NCI-H146 (cell line): Measurements from ENCODE around the gene ABCD1.
"Not testable (repeated sequence)": the region's sequence is repeated elsewhere in the genome, so short reads cannot be mapped to it uniquely, and the experiment has no call there.

Experiments used
- DNase-seq: peaks from one replicate; lab custom pipeline; 2025; lab: John Stamatoyannopoulos, UW

Gene ABCD1

DNA sequence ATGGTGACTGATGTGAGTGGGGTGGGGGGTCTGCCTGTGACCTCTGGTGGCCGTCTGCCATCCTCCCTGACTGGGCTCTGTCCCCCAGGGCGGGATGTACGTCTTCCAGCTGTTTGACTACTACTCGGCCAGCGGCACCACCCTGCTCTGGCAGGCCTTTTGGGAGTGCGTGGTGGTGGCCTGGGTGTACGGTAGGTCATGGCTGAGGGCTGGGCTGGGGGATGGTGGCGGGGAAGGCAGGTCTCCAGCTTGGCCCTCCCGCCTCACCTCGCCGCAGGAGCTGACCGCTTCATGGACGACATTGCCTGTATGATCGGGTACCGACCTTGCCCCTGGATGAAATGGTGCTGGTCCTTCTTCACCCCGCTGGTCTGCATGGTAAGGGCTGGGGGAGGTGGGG is 30.4 kb upstream of the ABCD1 start:
- not testable (repeated sequence) for DNase-seq

DNA sequence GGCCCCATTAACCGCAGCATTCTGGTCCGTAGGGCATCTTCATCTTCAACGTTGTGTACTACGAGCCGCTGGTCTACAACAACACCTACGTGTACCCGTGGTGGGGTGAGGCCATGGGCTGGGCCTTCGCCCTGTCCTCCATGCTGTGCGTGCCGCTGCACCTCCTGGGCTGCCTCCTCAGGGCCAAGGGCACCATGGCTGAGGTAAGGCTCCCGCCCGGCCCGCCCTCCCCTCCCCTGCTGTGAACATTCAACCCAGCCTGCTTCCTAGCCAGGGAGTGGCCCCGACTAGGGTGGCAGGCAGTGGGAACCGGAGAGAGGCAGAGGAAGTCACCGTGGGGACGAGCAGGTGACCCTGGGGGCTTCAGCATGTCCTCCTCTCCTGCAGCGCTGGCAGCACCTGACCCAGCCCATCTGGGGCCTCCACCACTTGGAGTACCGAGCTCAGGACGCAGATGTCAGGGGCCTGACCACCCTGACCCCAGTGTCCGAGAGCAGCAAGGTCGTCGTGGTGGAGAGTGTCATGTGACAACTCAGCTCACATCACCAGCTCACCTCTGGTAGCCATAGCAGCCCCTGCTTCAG is 29.9 kb upstream of the ABCD1 start:
- DNase-seq, result no peak

DNA sequence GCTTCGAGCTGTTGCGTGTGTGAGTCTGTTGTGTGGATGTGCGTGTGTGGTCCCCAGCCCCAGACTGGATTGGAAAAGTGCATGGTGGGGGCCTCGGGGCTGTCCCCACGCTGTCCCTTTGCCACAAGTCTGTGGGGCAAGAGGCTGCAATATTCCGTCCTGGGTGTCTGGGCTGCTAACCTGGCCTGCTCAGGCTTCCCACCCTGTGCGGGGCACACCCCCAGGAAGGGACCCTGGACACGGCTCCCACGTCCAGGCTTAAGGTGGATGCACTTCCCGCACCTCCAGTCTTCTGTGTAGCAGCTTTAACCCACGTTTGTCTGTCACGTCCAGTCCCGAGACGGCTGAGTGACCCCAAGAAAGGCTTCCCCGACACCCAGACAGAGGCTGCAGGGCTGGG is 28.6 kb upstream of the ABCD1 start:
- no peak for DNase-seq

DNA sequence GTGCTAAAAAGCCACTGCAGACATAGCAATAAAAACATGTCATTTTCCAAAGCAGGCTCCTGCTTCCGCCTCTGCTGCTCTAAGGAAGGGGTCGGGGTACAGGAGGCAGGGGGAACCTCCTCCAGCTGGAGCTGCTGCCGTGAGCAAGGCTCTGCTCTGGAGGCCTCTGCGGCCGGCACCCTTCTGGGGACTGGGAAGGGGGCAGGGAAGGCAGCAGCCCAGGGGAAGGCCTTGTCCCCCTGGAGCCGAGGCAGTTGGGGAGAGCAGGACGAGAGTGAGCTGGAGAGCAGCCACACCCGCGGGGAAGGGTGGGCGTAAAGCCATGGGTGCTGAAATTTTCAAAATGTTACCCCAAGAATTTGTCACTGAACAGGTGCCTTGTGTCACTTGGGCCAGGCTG is 28.1 kb upstream of the ABCD1 start:
- not testable (repeated sequence) for DNase-seq

DNA sequence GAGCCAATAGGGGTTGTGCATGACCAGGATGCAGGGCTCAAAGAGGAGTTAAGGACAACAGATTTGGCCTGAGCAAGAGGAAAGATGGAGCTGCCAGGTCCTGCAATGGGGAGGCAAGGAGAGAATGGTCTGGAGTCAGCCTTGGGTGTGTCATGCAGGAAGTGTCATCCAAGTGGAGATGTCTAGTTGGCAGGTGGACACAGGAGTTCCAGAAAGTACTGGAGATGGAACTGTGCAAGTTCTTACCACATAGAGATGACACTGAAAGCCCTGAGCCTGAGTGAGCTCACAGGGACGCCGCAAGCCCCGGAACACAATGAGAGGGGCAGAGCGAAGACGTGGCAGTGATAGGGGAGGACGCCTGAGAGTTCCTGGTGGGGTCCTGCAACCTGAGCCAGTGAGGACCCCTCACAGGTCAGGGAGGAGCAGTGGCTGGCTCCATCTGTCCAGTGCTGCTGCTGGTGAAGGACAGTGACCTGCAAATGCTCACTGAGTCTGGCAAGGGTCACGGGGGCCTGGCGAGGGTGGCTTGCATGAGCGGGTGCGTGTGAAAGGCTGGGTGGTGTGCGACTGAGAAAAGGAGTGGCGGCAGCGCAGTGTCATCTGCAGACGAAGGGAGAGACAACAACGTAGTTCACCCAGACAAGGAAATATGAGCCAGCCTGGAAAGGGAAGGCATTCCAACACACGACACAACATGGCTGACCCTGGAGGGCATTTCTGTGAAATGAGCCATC is 27.5 kb upstream of the ABCD1 start:
- not testable (repeated sequence) for DNase-seq

DNA sequence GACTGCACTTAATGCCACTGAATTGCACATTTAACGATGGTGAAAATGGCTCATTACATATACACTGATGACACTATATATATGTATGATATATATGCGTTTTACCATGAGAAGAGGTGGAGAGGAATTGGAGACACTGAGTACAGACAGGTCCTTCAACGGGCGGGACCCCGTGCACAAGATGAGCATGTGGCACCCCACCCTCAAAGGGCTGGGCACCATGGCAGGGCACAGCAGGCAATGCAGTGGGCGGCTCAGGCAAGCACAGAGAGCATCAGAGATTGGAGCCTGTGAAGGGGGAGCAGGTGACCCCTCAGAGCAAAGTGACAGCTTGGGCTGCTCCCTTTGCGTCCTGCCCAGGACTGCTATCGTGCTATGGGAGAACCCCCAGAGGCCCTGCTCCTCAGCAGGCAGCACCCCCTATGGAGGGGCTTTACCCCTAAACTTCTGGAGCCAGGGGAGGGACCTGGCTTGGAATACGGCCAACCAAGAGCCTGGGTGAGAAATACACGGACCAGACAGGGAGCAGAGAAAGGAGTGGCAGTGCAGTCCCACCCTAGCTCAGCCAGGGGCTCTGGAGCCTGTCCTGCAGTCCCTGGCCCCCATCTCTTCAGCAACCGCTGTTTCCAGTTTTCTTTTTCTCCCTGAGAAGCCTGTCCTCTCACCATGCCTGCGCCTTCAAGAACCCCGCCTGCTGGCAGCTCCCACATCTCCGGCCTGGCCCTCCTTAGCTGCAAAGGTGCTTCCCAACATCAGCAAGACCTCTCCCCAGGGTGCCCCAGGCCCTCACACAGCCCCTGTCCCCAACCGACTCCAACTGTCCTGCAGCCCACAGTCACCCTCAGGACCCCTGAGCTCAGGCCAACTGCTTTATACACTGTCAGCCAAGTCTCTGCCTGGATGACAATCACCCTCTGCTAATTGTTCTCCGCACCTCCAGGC is 26.5 kb upstream of the ABCD1 start:
- DNase-seq, result no peak

DNA sequence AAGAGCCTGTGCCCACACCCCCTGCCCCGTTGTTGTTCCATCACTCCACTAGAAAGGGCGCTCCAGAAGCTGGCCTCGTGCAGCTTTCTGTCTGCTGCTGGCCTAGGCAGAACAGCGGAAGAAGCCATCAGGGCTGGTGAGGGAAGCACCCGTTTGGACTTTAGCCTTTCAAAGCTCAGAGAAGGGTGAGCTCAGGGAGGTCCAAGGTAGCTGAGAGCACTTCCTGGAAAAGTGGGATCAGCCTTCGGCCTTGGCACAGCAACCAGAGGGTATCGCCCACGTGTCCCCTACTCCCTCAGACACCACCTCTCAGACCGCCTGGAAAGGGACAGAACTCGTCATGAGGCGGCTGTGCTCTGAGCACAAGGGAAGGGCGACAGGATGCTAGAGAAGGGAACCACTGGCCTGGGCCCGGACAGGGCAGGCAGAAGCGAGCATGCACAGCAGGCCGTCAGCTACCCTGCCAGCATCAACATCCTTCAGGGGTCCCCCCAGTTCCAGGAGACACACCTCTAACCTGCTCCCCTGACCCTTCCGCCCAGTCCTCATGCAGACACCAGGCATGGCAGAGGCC is 25.4 kb upstream of the ABCD1 start:
- not testable (repeated sequence) for DNase-seq

DNA sequence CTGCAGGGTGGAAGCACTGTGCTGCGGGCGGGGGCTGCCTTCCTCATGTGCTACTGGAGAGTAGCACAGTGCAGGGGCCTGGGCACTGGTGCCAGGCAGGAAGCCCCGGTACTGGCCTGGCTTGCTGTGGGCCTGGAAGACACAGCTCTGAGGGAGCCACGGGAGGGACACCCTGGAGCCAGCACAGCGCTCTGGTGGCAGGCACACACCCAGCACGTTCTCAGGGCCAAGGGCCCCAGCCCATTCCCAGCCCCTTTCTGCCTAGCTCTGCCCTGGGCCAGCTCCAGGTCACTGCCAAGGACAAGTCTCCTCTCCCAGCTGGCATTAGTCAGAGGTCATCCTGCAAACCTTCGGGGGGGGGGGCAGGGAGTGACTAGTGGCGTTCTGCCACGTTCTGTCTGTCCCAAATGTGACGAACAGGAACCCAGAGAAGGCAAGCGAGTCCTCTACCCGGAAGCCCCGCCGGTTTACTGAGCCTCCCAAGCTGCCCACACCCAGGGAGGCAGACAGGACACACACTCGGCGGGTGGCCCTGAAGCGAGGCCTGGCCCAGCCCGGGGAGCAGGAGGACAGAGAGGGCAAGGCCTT is 24.8 kb upstream of the ABCD1 start:
- DNase-seq, result not testable (repeated sequence)

DNA sequence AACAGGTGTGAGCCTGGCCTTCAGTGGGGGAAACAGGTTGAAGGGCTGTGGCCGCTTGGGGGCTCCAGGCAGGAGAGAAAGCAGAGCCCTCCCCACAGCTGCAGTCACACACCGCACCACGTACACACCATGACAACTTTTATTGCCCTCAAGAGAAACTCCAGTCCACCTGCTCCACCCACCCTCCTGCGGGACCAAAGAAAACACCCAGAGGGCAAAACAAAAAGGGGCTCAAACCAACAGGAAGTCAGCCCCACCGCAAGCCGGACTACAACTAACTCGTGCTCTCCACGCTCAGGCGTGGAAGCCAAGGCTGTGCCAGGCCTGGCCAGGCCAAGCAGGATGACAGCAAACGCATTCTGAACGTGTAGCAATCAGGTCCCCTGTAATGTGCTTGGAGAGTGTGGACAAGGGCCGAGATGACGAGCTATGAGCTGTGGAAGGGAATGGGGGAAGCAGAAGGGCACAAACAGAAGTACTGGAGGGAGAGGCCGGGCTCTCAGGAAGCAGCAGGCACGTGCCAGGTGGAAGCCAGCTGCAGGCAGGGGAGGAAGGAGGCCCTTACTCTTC is 24.2 kb upstream of the ABCD1 start:
- DNase-seq, result no peak

DNA sequence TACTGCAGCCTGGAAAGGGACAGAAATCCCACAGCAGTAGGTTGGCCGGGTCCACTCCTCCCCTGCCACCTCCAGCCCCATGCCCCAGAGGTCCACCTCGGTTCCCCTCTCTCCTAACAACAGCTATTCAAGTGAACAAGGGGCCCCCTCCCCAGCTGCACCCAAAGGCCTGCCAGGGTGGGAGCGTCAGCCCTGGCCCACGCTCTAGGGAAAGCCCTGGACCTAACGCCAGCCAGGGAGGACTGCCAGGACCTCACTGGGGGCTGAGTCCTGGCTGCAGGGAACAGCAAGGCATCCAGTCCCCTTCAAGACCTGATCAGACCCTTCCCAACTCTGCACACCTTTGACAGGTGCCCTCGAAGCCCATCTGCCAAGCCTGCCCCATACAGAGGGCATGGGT is 23.7 kb upstream of the ABCD1 start:
- no peak for DNase-seq

DNA sequence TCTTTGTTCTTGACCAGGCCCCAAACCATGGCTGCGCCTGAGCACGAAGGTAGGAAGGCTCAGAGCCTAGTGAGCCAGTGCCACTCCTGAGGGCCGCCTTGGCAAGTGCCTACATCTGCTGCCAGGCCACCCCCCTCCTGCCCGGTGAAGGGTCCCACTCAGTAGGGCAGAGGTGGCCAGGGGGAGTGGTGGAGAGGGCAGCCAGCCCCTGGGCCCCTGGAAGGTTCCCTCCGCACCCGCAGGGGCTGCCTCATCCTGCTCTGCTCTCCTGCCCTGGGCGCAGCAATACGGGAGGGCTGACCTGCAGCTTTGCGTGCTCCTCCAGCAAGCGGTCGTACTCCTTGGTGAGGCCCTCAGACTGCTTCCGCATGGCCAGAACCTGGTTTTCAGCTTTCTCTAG is 22.9 kb upstream of the ABCD1 start:
- DNase-seq, result no peak

DNA sequence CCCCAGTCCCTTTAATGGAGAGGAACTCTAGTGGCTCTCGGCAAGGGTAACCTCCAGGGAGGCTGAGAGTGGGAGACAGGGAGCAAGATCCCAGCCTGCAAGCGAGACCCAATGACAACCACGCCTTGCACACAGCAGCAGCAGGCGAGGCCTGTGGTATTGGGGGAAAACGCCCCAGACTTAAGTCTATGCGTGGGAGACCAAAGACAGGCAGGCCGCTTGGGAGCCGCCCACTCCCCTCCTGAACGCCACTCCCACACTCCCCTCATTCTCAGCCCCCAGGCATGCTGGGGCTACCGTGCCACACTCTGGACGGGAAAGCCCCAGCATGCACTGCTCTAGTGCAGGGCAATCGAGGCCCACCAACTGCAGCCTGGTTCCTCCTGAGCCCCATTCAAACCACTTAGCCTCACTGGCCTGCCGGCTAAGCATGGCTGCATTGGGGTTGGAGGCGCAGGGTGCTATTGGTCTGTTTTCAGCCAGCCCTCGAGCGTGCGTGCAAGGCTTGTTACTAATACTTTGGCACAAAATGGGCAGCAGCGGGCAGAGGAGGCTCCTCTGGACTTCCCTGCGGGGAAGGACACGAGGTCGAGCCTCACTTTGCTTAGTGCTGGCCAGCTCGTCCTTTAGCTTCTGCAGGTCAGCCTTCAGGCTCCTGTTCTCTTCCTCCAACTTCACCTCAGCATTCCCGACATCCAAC is 22.2 kb upstream of the ABCD1 start:
- DNase-seq, result no peak

DNA sequence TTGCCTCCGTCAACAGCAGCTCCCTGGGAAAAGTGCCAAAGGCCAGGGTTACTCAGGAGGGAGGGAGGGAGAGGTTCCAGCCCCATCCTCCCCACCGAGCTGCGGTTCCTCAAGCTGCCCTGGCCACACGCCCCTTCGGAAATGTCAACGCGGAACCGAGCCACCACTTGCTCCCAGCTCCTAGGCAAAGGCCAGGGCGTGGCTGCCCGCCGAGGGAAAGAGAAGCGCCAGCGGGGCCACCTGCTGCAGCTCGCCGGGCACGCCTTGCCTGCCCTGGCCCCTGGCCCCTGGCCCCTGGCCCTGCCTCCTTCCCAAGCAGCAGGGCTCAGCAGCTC is 21.7 kb upstream of the ABCD1 start:
- no peak for DNase-seq

DNA sequence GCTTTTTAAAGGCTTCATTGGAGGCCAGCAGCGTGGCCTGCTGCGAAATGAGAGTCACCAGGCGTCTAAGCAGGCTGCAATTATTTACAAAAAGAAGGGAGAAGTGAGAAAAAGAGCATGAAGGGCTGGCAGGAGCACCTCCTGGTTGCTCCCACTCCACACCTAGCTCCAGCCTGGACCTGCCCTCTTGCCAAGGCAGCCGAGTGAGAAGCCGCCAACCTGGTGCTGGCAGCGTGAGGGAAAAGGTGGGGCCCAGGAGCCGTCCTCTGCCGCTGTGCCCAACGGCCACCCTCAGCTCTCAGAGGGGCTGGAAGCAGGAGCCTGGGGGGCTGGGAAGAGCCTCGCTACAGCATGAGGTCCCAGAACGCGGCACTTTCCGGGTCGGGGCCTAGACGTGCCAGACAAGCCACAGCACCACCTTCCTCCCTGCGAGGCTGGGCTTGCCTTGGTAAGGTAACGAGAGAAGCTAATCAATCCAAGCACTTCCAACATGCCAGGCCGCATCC is 20.6 kb upstream of the ABCD1 start:
- no peak for DNase-seq

DNA sequence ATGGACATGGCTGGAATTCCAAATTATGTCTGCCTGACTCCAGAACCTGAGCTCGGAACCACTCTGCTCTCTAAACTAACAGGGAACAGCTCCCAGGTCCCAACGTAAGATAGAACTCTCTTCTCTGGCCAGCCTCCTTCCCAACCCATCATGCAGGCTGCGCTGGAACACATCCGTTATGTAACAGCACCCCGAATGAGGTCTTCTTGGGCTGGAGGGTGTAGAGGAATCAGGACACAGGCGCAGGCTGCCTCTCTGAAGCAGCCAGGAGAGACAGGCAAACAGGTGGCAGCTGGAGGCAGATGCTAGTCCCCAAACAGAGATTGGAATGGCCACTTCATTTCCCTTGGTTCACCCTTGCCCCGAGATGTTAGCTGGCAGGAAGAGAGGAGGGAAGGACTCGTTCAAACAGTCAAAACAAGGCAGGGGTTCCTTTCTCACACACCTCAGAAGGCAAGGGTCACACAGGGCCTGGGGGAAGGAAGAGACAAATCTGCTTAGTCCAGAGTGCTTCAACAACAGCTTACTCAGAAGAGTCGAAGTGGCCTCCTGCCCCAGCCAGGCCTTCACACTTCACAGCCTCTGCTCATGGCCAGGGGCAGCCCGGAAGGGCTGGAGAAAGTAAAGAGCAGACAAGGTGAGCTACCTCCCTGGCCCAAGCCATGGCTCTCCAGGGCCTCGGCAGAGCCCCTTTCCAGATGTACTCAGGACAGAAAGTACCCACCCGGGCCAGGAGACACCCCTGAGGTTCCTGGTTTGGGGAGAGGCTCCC is 19.8 kb upstream of the ABCD1 start:
- not testable (repeated sequence) for DNase-seq

DNA sequence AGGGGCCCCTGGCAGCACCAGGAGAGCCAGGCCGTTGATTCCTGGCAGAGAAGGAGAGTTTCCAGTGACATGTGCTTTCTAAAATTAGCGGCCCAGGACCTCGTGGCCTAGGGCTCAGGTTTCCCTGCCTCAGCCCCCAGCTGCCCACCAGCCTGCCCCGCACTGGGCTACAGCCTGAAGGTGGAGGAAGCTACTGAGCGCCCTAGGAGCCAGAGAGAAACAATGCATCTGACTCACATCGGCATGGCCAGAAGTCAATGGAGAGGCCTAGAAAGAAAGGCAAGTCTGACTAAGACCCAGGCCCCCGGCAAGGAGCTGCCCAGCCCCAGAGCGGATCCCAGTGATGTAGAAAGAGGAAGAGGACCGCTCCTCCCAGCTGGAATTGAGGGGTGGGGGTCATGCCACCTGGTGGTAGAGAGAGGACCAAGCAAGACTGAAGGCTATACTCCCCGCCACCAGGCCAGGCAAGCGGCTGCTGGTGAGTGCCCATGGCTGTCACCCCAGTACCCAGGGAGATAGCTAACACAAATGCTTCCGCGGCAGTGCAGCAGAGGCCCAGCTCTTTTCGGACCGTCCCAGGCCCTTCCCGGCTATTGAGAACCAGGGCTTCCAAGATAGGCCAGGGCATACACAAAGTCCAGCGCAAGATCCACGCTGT is 19.1 kb upstream of the ABCD1 start:
- not testable (repeated sequence) for DNase-seq

DNA sequence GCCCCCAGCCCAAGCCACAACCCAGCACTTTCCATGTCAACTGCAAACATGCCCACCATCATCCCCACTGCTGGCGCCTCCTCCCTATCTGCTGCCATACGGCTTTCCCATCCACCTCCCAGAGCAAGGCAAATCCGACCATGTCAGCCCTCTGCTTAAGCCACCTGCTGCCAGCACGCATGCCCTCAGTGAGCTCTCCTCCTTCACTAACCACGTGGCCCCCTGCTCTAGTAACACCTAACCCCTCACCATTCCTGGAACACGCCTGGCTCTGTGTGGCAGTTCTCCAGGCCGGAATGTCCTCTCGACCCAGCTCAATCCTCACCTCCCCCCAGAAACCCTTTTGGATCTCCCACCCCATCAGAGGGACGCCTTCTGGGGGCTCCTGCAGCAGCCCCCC is 17.9 kb upstream of the ABCD1 start:
- DNase-seq, result no peak

DNA sequence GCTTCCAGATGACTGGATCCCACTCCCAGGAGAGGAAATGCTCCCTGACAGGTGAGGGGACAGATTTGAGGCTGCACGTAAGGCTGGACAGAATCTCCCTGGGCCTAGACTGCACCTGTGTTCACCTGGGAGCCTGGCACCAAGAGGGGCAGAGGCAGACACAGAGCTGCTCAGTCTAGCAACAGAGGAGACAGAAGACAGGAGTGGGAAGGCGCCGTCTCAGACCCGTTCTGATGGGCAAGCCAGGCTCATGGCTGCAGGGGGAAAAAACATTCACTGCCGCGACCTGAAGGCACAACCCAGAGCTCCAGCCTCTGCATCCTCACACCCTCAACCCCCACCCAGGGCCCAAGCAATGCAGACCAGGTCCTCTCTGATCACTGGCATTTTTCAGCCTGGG is 17.2 kb upstream of the ABCD1 start:
- DNase-seq, result no peak

DNA sequence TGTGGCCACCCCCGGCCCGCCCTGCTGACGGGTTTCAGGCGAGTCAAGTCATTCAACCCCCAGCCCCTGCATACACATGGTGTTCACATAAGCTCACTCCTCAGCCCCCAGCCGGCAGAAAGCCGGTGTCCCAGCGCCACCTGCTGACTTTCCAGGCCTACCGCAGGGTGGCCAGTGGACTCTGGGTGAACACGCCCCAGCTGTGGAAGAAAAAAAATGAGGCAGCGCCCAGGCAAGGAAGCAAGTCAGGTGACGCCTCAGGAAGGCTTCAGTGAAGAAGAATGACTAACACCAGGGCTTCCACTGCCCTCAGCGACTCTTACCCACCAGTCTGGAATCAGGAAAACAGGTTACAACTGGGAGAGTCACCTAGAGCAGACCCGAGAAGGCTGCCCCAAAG is 16.2 kb upstream of the ABCD1 start:
- DNase-seq, result peak; percentile 38
